ENCODE measurements around the gene RAI1.
A peak's percentile ranks its signal among the peaks of the same experiment; 100 is the strongest.

Gene RAI1

DNA sequence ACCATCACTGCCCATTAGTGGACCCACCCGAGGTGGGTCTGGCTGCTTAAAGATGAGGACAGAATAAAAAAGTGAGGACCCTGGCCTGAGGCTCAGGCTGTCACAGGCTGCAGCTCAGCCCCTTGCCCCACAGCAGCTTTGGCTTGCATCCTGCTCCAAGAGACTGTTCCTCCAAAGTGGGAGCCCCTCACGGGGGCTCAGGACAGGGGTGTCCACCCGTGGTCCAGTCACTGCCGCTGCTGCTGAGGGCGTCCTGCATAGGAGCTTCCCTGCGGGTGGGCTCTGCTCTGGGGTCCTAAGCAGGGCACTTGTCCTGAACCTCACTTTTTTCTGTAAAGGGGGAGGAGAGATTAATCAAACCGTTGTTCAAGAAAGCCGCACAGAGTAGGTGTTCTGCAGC lies 107.7 kb downstream of the RAI1 start:
- DNase-seq = no peak

DNA sequence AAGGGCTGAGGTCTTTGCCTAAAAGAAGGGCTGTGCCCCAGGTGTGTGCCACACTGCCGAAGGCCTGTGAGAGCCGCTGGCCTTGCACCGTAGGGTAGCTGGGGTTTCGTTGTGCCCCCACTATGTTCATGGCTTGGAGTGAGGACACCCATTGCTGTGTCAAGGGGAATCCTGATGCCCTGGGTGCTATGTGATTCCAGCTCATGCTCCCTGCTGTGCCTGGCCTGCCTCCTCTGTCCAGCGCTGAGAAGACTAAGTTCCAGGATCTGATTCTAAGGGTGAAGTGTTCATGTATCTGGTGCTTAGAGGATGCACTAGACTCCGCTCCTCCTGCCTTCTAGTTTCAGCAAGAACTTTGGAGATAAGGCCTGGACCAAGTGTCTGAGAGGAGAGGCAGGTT lies 108.2 kb downstream of the RAI1 start:
- no peak for DNase-seq

DNA sequence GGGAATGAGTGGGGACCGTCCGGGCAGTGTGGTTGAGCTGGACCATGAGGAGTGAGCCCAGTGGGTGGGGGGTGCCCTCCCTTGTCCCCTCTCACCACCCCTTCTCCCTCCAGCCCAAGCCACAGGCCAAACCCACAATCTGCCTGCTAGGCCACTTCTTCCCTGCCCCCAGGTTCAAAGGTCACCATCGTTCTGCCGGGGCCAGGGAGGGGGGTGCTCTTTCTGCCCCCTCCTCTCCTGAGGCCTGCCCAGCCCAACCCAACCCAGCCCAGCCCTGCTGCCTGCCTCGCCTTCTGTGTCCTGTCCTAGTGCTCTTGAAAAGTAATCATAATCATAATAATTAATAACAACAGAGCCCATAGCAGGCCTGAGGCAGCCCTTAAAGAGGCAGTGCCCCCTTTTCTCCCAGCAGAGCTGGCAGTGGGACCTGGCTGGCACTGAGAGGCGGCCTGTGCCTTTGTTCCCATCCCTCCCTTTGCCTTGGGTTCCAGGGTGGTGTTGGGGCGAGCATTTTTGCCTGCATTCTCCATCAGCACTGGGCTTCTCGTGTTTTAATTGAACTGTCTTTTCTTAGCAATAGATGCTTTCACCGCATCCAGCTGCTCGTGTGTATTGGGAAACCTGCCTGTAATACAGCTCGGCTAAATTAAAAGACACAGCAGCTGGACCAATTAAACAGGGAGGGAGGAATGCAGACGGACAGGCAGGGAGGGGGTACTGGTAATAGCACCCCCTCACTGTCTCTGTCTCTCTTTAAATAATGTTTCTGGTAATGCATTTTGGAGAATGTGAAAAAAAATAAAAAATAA lies 108.8 kb downstream of the RAI1 start:
- DNase-seq = no peak

DNA sequence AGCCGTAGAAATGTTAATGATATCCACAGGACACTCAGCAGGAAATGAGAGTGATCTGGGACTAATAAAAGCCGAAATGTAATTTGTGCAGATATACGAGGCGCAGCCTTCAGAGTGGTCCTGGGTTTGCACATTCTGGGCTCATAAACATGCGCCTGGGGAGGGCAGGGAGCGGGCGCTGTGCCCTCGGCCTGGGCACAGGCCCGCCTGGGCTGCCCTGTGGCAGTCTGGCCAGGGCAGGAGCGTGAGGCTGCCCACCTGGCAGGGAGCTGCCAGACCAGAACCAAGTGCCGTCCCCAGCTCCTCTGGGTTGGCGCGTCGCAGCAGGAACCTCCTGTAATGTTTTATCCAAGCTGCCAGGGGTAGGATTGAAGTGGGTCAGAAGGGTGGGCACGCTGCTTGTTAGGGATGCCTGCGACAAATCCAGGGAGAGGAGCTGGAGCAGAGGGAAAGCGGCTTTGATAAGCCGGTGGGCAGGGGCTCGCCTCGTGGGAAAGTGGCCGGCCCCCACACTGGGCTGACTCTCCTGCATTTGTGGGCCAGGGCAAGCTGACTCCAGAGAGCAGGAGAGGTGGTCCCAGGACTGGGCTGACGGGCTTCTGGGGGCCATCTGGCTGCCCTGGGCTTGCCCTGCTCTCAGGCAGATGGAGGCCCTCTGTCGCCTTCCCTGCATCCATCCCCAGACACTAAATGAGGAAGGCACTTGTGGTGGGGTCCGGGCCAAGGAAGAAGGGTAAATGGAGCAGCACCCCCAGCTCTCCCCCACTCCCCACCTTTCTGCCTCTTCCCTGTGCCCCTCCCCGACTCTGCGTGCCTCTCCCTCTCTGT lies 109.6 kb downstream of the RAI1 start:
- DNase-seq = no peak

DNA sequence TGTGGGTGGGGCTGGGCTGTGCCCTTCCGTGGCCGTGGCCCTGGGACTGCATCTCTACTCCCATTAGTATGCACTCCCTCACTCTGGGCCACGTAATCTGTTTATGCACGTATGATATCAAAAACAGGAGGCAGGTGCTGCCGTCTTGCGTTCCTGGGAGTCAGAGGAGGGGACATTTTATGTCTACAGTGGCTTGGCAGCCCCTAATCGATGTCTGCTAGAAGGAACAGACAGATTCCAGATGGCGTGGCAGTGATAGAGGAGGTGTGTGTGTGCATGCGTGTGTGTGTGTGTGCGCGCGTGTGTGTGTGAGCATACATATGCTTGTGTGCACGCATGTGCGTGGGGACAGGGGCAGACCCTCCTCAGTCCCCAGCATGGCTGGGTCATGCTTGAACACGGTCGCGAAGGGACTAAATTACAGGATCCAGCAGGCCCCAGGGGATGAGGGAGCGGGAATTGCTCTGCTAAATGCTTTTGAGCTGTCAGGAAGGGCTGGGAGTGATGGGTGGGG lies 110.8 kb downstream of the RAI1 start:
- no peak for DNase-seq

DNA sequence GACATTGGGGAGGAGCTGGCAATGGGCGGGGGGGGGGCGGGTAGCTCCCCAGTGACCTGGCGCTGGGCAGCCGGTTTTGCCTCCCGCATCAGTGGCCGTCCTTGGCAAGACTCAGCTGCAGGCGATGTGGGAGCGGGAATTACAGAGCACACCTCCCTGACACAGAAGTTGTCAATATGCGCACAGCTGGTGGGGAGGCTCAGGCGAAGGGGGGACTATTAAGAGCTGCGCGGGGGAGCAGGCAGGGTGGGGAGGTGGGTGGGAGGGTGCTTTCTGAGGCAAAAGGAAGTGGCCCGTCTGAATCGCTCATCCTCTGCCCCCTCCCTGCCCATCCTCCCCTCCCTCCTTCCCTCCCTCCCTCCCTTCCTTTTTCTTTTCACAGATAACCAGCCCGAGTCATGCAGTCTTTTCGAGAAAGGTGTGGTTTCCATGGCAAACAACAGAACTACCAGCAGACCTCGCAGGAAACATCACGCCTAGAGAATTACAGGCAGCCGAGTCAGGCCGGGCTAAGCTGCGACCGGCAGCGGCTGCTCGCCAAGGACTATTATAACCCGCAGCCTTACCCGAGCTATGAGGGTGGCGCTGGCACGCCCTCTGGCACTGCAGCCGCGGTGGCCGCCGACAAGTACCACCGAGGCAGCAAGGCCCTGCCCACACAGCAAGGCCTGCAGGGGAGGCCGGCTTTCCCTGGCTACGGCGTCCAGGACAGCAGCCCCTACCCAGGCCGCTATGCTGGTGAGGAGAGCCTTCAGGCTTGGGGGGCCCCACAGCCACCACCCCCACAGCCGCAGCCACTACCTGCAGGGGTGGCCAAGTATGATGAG lies 111.5 kb downstream of the RAI1 start:
- peak; percentile 74 for DNase-seq

DNA sequence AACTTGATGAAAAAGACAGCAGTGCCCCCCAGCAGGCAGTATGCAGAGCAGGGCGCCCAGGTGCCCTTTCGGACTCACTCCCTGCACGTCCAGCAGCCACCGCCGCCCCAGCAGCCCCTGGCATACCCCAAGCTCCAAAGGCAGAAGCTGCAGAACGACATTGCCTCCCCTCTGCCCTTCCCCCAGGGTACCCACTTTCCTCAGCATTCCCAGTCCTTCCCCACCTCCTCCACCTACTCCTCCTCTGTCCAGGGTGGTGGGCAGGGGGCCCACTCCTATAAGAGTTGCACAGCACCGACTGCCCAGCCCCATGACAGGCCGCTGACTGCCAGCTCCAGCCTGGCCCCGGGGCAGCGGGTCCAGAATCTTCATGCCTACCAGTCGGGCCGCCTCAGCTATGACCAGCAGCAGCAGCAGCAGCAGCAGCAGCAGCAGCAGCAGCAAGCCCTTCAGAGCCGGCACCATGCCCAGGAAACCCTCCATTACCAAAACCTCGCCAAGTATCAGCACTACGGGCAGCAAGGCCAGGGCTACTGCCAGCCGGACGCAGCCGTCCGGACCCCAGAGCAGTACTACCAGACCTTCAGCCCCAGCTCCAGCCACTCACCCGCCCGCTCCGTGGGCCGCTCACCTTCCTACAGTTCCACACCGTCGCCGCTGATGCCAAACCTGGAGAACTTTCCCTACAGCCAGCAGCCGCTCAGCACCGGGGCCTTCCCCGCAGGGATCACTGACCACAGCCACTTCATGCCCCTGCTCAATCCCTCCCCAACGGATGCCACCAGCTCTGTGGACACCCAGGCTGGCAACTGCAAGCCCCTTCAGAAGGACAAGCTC lies 112.3 kb downstream of the RAI1 start:
- DNase-seq = no peak

DNA sequence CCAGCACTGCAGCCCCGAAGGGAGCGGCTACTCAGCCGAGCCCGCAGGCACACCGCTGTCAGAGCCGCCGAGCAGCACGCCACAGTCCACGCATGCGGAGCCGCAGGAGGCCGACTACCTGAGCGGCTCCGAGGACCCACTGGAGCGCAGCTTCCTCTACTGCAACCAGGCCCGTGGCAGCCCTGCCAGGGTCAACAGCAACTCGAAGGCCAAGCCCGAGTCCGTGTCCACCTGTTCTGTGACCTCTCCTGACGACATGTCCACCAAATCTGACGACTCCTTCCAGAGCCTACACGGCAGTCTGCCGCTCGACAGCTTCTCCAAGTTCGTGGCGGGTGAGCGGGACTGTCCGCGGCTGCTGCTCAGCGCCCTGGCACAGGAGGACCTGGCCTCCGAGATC lies 113.1 kb downstream of the RAI1 start:
- DNase-seq = no peak

DNA sequence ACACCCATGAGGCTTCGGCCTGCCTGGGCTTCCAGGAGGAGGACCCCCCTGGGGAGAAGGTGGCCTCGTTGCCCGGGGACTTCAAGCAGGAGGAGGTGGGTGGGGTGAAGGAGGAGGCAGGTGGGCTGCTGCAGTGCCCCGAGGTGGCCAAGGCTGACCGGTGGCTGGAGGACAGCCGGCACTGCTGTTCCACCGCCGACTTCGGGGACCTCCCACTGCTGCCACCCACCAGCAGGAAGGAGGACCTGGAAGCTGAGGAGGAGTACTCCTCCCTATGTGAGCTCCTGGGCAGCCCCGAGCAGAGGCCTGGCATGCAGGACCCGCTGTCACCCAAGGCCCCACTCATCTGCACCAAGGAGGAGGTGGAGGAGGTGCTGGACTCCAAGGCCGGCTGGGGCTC lies 114.0 kb downstream of the RAI1 start:
- DNase-seq = no peak

DNA sequence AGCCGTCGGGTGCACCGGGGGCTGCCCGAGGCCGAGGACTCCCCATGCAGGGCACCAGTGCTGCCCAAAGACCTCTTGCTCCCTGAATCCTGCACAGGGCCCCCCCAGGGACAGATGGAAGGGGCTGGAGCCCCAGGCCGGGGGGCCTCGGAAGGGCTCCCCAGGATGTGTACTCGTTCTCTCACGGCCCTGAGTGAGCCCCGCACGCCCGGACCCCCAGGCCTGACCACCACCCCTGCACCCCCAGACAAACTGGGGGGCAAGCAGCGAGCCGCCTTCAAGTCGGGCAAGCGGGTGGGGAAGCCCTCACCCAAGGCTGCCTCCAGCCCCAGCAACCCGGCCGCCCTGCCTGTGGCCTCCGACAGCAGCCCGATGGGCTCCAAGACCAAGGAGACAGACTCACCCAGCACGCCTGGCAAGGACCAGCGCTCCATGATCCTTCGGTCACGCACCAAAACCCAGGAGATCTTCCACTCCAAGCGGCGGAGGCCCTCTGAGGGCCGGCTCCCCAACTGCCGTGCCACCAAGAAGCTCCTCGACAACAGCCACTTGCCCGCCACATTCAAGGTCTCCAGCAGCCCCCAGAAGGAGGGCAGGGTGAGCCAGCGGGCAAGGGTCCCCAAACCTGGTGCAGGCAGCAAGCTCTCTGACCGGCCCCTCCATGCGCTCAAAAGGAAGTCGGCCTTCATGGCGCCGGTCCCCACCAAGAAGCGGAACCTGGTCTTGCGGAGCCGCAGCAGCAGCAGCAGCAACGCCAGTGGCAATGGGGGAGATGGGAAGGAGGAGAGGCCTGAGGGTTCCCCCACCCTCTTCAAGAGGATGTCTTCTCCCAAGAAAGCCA lies 114.9 kb downstream of the RAI1 start:
- no peak for DNase-seq

DNA sequence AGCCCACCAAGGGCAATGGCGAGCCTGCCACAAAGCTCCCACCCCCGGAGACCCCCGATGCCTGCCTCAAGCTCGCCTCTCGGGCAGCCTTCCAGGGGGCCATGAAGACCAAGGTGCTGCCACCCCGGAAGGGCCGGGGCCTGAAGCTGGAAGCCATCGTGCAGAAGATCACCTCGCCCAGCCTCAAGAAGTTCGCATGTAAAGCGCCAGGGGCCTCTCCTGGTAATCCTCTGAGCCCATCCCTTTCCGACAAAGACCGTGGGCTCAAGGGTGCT lies 115.5 kb downstream of the RAI1 start:
- DNase-seq = no peak

DNA sequence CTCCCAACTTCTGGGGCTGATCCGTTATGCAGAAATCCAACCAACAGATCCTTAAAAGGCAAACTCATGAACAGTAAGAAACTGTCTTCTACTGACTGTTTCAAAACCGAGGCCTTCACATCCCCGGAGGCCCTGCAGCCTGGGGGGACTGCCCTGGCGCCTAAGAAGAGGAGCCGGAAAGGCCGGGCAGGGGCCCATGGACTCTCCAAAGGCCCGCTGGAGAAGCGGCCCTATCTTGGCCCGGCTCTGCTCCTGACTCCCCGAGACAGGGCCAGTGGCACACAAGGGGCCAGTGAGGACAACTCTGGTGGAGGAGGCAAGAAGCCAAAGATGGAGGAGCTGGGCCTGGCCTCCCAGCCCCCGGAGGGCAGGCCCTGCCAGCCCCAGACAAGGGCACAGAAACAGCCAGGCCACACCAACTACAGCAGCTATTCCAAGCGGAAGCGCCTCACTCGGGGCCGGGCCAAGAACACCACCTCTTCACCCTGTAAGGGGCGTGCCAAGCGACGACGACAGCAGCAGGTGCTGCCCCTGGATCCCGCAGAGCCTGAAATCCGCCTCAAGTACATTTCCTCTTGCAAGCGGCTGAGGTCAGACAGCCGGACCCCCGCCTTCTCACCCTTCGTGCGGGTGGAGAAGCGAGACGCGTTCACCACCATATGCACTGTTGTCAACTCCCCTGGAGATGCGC lies 116.0 kb downstream of the RAI1 start:
- no peak for DNase-seq

DNA sequence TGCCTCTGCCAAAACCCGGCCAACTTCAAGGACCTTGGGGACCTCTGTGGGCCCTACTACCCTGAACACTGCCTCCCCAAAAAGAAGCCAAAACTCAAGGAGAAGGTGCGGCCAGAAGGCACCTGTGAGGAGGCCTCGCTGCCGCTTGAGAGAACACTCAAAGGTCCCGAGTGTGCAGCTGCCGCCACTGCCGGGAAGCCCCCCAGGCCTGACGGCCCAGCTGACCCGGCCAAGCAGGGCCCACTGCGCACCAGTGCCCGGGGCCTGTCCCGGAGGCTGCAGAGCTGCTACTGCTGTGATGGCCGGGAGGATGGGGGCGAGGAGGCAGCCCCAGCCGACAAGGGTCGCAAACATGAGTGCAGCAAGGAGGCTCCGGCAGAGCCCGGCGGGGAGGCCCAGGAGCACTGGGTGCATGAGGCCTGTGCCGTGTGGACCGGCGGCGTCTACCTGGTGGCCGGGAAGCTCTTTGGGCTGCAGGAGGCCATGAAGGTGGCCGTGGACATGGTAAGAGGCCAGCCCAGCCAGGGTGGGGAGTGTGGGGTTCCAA lies 116.8 kb downstream of the RAI1 start:
- DNase-seq = no peak

DNA sequence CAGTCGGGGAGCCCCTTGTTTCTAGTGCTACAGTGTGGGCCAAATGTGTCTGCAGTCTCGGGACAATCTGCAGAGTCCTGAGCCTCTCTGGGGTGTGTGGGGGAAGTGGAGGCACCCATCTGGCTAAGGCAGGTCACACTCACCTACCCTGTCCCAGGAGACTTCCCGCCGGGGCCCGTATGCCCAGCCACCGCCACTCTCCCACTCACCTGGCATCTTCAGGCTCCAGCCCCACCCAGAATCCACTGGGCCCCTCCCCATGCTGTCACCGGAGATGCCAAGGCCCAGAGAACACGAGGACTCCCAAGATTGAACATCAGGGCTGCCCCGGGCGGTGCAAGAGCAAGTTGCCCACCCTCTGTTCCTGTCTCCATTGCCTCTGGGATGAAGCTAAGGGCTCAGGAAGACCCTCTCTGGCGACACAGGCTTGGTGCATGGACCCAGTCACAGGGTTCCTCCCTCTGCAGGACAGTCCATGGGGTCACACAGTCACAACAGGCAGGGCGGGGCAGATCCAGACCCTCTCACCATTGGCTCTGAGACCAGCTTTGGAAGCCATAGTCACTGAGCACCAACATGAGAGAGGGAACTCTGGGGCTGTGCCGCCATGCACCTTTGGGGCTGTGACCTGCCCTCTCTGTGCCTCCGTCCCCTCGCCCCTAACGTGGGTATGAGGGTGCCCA lies 117.5 kb downstream of the RAI1 start:
- DNase-seq = no peak

DNA sequence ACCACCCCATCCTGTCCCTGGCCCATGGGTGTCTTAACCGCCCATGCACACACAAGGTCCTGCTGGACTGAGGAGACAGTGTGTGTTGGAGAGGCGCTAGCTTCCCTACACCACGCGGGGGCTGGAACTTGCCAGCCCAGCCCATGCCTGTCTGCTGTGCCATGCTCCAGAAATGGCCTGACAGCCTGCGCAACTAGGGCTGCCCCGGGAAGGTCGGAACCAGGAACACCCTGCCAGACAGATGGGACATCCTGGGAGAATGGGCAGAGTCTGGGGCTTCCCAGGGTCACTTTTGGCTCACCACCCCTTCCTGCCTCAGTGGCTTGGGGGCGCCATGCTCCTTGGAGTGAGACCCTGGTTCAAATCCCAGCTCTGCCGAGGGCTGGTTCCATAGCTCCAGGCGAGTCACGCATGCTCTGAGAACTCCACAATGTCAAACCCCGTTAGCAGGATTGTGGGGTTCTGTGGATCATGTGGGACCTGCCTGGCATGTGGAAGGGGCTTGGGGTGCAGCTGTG lies 119.3 kb downstream of the RAI1 start:
- no peak for DNase-seq

DNA sequence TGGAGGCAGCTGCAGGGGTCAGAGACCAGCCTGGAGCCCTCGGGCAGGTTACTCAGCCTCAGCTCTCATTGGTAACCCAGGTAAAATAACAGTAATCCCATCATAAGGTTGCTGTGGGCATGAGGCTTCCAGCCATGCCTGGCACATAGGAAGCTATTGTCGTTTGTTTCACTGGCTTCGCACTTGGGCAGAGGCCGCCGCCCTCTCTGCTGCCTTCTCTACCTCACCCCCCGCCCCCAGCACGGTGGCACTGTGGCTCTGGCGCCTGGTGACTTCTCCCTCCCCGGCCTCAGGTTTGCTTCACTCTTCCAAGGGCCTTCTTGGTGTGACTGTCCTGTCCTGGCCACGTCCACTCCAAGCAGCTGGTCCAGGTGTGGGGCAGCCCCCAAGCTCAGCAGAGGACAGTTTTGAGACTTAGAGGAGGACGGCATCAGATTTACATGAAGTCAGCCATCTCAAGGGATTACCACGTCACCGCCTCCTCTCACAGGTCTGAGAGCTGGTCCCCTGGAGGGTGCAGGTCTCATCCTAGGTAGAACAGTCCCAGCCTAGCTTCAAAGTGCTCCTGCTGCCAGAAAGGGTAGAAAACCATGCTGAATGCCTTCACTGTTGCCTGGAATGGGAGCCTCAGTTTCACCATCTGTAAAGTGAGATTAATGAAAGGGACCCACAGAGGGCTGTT lies 120.7 kb downstream of the RAI1 start:
- DNase-seq = no peak

DNA sequence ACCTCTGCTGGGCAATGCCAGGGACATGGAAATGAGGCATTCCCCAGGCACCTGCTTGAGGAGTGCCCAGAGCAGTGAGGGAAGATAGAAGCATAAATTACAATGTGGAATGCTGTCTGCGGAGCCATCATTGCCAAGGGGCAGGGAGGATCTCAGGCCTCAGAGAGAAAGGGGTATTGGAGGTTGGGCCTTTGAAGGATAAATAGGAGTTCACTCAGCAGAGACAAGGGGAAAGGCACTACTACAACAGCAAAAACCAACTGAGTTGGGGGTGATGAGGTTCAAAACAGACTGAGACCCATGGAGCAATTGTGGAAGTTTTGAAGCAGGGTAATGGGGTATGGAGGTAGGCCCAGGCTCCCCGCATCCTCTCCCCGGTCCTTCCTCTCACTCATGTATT lies 122.7 kb downstream of the RAI1 start:
- no peak for DNase-seq

DNA sequence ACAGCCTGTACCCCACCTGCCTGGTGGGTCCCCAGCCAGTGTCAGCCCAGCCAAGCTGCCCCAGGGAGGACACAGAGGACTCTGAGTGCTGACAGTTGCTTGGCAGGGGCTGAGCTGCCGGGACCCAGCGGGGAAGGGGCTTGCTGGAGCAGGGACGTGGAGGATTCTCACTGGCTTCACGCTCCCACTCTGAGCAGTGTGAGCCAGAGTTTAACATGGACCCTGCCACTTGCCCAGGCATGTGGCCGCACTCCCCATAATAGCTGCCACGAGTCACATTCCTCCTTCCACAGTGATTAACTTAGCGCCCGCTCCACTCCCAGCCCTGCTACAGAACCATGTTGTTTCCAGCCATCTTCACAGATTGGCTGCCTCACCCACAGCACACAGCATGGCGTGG lies 124.3 kb downstream of the RAI1 start:
- DNase-seq = no peak

DNA sequence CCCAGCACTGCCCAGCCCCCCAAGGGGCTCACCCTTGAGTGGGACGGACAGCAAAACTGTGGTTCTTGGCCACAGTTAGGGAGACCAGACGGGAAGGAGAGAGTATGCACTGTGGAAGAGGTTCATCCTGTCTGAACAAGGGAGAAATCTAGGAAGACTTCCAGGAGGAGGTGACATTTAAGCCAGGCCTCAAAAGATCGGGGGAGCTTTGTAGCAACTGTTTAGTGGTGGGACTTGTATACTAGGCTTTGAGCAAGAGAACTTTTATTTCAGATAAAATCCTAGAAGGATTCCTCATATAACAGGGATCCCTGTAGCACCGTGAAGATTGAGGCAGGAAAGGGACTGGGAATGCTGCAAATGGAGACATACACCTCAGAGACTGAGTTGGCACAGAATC lies 124.8 kb downstream of the RAI1 start:
- no peak for DNase-seq
